Colon (tissue), 2 donors: ENCODE measurements around the gene HM13.
"Not testable (repeated sequence)": the region's sequence is repeated elsewhere in the genome, so short reads cannot be mapped to it uniquely, and the experiment has no call there.

Experiments used
- FAIRE-seq: peaks from 2 replicates; lab custom pipeline; 2012; peaks lifted over from hg19 to GRCh38; lab: Jason Lieb, UNC
- donor health status: control.
- donor health status: control.

Gene HM13

DNA sequence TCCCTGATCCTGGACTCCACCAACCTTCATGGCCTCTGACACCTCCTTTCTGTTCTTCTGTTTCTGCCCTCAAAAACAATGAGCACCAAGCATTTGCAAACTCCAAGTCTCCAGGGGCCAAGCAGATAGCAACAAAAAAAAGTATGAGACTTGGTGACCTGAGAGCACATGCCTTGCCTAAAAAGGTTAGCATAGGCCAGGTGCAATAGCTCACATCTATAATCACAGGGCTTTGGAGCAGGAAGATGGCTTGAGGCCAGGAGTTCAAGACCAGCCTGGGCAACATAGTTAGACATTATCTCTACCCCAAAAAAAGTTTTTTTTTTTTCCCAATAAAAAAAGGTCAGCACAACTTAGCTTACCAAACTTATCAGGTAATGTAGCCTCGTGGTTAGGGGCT, 13.7 kb upstream of the HM13 start:
- no peak for FAIRE-seq

DNA sequence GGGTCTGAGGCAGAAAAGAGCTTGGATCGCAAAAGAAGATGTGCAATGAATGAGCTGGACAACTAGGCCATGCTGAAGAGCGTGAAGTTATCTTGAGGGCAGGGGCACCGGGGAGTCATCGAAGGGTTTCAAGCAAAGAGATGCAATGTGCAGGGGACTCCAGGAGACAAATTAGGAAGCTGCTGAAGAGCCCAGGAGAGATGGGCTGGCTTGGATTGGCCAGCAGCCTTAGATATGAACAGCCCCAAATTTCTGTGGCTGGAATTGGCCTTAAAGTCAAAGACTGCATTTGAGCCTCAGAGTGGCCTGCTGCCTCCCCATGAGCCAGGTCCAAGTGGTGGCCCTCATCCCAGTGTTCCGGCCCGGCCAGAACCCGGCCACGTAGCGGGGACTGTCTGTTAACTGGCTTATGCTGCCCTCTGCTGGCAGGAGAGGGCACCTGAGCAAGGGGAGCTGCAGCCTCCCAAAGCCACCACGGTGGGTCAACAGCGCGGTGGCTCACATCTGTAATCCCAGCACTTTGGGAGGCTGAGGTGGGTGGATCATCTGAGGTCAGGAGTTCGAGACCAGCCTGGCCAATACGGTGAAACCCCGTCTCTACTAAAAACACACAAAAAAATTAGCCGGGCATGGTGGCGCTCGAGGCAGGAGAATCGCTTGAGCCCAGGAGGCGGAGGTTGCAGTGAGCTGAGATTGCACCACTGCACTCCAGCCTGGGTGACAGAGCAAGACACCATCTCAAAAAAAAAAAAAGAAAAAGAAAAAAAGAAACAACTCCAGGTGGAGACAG, 11.2 kb upstream of the HM13 start:
- FAIRE-seq = not testable (repeated sequence)

DNA sequence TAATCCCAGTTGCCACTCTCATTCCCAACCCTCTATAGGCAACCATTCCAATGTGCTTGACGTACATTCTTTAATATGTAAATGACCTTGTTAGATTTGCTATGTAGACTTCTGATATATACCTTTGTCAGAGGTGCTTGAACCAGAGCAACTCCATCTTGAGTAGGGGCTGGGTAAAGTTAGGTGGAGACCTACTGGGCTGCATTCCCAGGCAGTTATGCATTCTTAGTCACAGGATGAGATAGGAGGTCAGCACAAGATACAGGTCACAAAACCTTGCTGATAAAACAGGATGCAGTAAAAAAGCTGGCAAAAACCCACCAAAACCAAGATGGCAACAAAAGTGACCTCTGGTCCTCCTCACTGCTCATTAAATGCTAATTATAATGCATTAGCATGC, 8.3 kb upstream of the HM13 start:
- no peak for FAIRE-seq

DNA sequence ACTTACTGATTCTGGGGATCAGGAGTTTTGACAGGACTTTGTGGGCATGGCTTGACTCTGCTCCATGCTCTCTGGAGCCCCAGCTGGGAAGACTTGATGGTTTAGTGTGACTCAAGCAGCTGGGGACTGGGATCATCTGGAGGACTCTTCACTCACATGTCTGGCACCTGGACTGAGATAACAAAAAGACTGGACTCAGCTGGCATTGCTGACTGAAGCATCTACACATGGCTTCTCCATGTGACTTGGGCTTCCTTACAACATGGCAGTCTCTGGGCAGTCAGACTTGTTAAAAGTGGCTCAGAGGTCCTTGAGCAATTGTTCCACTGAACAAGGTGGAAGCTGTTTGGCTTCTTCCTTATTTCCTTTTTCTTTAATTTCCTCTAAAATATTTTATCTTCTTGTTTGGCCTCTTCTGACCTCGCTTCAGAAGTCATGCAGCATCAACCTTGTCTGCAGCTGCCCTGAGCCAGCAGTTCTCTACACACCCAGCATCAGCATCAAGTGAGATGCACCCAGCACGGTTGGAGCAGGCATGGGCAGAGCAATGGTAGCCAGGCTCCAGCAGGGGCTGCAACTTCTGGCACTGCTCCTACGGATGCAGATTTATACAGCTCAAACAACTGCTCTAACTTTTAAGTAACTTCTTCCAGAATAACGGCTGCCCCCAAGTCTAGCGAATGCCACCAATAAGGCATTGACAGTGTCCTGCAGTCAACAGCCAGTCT, 5.6 kb upstream of the HM13 start:
- no peak for FAIRE-seq

DNA sequence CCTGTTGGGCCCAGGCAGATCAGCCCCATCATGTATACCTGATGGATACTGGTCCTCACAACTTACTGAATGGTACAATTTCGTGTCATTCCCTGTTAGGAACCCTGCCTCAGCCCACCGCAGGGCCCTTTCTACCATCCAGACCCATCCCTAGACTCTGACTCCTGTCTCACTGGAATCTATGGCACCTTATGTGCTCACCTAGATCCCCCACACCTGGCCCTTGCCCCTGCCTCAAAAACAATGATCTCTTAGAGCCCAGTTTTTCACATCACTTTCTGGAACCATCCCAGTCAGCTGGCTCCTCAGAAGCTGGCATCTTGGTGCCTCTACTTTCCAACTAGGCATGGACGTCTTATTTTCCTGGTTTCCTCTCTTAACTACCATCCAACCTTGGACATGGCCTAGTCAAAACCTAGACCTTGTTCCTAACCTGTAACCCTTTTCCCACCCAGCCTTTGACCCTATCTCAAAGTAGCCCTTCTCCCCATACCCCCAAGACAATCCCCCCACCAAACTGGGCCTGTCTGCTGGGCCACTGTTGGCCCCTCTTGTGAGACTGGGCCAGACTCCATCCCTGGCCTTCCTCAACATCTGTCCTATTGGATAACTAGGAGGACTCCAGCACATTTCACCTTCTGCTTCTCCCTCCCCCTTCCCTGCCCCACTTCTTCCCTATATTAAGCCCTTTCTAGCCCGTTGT, 981 bp downstream of the HM13 start:
- FAIRE-seq = no peak

DNA sequence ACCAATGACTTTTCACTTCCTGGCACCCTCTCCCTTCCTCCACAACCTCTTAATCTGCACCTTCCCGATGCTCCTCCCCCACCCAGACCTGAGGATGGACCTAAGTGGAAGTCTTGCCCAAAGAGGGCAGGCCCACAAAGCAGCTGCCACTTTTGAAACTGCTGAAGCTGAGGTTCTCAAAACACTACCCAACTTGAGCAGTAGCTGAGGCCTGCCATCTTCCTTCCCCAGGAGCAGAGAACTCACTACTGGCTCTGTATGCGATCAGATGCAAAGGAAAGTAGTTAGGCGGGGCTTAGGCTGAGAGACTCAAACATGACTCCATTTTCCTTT, 1.5 kb downstream of the HM13 start:
- no peak for FAIRE-seq

DNA sequence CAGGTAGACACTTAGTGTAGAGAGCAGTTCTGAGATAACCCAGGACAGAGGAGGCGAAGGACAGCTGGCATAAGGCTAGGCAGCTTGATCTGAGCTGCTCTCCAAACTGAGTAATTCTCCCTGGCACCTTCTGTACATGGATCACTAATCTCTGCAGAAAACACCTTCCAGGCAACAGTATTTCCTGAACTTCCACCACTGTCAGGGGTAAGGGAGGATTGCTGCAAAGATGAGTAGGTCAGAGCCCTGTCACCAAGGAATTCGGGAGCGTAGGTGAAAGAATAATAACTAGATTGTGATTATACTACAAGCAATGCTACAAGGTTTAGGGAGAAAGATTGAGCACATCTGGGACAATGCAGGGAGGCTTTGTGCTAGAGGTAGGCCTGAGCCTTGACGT, 1.9 kb downstream of the HM13 start:
- no peak for FAIRE-seq

DNA sequence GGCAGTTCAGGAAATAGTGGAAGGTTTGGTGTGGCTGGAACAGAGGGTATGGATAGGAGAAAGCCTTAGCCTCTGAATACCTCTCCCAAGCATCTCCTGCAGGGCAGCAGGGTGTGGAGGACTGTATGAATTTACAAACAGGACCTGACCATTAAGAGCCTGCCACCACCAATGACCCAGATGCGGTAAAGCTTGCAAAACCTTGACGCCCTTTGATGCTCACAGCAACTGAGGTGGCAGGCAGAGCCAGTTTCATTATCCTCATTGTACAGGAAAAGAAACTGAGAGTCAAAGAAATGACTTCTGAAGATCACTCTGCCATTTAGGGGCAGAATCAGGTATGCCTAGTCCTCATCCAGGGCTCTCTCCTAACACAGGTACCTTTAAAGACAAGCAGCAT, 2.4 kb downstream of the HM13 start:
- FAIRE-seq = no peak

DNA sequence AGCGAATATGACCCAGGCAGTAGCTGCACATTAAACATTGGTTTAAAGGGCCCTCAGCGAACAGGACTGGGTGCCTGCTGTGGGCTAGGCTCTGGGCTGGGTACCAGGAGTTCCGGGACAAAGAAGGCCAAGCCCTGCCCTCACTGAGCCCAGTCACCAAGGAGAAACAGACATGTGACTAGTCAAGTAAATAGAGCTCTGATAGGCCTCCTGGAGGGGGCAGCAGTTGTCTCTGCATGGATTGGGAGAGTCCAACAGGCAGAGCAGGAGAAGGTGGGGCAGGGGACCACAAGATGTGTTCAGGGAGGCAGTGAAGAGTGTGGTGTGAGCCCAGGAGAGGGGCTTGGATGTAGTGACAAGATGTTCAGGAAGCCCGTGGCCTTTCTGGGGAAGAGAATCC, 3.1 kb downstream of the HM13 start:
- no peak for FAIRE-seq

DNA sequence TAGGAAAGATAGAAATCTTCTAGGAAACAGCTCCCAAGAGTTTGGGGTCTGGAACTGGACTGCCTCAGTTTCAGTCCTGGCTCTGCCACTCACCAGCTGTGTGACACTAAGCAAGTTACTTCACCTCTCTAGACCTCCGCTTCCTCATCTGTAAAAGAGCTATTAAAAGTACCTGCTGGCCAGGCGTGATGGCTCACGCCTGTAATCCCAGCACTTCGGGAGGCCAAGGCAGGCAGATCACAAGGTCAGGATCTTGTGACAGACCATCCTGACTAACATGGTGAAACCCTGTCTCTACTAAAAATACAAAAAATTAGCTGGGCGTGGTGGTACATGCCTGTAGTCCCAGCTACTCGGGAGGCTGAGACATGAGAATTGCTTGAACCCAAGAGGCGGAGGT, 7.0 kb downstream of the HM13 start:
- not testable (repeated sequence) for FAIRE-seq

DNA sequence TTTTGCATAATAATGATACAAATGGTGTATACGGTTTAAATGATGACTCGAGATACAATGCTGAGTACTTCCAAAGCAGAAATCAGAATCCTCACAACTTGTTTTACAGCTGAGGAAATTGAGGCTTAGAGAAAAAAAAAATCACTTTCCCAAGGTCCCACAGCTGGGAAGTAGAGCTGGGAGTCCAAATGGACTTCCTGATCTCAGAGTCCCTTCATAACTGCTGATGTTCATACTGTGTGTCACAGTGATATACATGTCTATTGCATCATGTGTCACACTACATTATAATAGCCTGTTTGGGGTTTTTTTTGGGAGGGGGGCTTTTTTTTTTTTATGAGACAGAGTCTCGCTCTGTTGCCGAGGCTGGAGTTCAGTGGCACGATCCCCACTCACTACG, 8.5 kb downstream of the HM13 start:
- no peak for FAIRE-seq

DNA sequence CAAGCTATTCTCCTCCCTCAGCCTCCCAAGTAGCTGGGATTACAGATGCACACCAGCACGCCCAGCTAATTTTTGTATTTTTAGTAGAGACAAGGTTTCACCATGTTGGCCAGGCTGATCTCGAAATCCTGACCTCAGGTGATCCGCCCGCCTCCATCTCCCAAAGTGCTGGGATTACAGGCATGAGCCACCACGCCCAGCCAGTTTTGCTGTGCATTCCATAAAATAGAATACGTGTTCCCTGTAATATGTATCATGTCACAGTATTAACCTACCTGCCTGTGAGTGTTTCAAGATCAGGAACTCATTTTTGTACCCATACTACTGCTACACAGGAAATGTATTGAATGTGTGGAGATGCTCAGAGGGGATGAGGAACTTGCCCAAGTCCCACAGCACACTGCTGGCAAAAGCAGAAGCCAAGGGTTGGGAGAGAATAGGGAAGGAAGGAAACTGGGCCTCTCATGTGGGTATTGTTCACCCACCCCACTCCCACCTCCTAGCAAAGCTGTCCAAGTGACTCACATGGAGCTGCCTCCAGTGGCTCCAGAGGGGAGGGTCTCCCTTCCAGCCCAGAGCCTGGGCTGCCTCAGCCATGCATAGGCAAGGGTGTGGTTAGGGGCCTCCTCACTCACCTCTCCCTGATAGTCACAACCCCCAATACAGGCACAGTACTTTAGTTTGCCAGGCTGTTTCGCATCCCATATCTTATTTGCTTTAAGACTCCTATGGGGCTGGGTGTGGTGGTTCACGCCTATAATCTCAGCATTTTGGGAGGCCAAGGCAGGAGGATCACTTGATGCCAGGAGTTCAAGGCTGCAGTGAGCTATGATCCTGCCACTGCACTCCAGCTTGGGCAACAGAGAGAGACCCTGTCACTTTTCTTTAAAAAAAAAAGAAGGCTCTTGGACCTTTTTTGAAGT, 9.4 kb downstream of the HM13 start:
- no peak for FAIRE-seq

DNA sequence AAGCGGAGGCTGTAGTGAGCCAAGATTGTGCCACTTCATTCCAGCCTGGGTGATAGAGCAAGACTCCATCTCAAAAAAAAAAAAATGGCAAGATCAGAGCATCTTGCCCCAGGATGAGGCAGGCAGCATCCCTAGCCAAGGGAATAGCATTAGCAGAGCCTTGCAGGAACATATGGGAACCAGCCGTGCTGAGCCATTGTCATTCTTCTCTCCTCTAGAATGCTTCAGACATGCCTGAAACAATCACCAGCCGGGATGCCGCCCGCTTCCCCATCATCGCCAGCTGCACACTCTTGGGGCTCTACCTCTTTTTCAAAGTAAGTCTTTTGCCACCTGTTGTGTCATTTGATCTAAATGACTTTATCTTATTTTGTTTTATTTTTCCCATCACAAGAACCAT, 13.0 kb downstream of the HM13 start:
- no peak for FAIRE-seq

DNA sequence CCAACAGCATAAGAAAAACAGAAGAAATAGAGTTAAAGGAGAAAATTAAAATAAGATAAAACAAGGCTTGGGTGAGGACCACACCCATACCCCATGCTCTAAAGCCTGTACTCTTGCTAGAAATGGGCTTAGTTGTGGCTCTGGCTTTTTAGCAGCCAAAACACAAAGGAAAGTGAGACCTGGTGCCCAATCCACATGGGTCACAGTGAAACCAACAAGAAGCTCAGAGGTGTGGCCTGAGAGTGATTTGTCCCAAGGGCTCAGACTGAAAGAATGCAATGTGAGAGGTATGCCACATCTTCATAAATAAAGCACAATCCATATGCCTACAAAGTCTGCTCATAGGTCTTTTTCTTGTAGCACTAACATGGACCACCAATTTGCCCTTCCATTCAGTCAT, 21.1 kb downstream of the HM13 start:
- no peak for FAIRE-seq

DNA sequence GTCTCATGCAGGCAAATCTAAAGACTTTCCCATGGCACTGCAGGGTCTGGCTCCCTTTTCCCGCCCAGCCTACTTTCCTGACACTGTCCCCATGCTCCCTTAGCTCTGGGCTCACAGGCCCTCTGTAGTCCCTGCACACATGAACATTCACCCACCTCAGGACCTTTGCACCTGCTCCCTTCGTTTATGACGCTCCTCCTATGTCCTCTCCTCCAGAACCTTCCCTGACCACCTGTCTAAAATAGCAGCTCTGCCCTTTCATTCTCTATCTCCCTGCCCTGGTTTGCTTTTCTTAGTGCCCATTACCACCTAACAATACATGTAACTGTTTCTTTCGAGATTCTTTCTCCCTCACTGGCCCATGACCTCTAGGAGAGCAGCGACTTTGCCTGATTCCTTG, 22.3 kb downstream of the HM13 start:
- FAIRE-seq = no peak

DNA sequence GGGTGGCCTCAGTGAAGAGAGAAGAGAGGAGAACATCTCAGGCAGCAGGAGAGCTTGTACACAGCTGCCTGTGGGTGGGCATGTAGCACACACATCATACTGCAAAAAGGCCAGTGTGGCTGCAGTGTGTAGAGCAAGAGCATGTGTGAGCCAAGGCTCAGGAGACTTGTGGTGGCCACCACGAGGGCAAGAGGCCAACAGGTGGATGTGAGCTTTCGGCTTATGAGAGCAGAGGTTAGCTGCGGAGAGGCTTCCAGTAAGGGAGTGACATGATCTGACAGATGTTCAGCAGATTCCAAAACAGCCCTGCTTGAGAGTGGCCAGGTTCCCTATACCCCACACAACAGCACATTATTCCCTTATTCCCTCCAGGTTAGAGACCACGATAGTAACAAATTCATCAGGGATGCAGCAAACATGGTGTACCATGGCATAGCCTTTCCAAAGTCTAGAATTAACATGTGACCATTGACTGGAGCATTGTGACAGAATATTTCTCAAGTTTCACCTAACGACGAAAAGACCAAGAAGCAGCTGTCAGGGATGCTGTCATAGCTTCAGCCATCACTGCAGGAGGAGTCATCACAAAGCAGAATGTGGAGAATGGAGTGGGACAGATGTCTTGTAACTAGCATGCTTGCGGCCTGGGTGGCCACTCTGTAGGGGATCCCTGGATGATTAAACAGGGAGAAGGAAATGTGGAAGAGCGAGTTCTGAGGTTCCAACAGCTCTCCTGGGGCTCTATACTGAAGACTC, 23.1 kb downstream of the HM13 start:
- FAIRE-seq = no peak

DNA sequence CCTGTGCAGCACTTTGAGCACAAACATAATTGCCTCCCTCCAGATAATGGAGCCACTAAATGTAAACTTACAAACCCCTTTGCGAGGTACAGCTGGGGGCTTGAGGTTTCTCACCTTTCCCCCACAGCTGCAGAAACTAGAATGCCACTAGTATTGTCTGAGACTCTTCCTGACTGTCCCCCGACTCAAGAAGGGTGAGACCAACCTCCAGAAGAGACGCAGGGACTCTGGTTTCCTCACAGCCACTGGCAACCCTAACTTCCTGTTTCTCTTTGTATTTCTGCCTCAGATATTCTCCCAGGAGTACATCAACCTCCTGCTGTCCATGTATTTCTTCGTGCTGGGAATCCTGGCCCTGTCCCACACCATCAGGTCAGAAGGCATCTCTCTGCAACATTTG, 23.6 kb downstream of the HM13 start:
- no peak for FAIRE-seq

DNA sequence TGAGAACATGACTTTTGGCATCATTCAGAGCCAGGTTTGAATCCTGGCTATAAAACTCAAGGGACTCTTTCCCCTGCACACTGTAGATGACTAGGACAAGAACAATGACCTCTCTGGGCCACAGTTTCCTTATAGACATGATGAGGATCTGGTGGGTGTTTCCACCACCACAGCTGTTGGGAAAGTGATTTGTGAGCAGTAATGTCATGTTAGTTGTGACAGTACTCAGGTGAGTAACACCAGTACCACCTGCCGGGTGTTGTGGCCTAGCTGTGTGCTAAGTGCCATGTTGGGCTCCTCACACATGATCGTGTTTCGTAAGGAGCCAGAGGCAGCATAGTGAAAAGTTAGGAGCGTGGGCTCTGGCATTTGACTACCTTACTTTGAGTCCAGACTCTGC, 24.1 kb downstream of the HM13 start:
- no peak for FAIRE-seq

DNA sequence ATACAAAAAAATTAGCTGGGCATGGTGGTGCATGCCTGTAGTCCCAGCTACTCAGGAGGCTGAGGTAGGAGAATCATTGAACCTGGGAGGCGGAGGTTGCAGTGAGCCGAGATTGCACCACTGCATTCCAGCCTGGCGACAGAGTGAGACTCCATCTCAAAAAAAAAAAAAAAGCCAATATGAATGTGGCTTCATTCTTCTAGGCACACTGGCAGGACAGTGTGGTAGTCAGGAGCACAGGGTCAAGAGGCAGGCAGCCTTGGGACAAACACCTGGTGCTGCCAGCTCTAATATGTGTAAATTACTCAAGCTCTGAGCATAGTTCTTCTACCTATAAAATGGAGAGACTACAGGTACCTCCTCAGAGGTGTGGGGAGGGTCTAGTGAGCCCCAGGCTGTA, 25.4 kb downstream of the HM13 start:
- not testable (repeated sequence) for FAIRE-seq

DNA sequence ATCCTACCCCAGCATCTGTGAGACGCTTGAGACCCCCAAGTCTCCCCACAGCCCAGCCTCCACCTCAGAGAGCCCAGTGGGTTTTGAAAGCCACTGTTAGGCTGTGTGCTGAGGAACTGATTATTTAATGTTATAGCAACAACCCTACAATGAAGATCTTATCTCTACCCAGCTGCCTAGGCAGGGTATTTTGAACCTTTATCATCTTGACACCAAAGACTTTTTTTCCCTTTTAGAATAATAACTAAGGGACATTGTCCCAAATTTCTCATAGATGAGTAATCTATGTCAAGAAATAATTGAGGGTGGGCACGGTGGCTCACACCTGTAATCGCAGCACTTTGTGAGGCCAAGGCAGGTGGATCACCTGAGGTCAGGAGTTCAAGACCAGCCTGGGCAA, 26.2 kb downstream of the HM13 start:
- no peak for FAIRE-seq

DNA sequence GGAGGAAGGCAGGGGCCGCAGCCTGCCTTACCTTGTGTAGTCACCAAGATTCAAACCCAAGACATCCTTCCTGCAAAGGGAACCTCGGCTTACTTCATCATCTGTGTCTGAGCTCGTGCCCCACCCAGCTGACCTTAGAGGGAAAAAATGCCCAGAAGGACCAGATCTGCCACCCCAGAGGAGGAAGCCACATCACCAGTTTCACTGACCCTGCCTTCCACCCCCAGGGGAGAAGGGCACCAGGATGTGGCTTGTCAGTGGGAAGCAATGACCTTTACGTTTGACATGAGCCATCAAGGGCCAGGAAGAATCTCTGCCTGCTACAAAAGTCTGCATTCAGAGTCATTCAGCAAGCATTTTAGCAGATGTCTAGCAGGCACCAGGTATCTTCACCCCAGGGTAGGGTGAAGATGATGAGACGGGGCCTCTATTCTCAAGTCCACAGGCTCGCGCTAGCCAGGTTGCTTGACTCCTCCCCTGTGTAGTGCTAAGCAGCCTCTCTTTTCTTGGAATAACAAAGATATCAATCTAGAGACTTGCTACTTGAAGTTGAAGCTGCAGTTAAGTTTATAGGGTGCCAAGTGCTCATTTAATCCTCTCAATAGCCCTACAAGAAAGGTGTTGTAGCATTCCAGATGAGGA, 28.1 kb downstream of the HM13 start:
- no peak for FAIRE-seq
